Activated gamma-delta T cell treated with anti-CD3 and anti-CD28 coated beads, Interleukin-2, amount 50 U/mL, for 16 hours (primary cell): ENCODE results near the gene IPP.
"Not testable (repeated sequence)": the region's sequence is repeated elsewhere in the genome, so short reads cannot be mapped to it uniquely, and the experiment has no call there.

Experiments used
- DNase-seq: peaks from one replicate; pipeline ENCODE4 v3.0.0-alpha.2; 2020; ENCODE audit warnings: low read depth

IPP gene

GRCh38 chr1:45739641-45740156 is 10.8 kb downstream of the IPP start:
- DNase-seq: not testable (repeated sequence)

DNA sequence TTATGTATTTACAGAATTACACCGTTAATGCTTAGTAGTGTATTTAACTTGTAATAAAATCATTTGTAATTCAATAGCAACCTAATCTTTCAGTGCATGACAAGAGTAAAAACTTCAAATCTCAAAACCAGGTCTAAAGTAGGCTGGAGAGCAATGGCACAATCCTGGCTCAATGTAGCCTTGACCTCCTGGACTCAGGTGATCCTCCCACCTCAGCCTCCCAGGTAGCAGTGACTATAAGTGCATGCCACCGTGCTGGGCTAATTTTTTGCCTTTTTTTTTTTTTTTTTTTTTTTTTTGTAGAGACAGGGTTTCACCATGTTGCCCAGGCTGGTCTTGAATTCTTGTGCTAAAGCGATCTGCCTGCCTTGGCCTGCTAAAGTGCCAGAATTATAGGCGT is 11.3 kb downstream of the IPP start:
- DNase-seq: no peak

DNA sequence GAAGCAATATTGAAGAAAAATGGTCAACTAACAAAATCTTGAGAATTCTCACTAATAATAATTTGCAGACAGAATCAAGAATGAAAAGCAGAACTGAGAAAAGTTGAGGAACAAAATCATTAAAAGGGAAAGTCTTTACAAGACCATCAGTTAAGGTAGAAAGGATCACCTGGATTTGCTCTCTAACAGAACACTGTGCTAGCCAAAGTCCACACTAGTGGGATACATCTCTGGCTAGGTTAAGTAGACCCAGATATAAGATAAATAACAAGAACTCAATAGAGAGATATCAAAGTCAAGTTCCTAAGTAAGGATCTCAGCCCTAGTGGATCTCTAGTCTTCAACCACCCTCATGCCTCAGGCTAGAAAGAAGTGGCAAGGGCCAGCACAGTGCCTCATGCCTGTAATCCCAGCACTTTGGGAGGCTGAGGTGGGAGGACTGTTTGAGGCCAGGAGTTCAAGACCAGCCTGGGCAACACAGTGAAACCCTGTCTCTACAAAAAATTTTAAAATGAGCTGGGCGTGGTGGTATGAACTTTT is 19.6 kb downstream of the IPP start:
- DNase-seq: no peak

DNA sequence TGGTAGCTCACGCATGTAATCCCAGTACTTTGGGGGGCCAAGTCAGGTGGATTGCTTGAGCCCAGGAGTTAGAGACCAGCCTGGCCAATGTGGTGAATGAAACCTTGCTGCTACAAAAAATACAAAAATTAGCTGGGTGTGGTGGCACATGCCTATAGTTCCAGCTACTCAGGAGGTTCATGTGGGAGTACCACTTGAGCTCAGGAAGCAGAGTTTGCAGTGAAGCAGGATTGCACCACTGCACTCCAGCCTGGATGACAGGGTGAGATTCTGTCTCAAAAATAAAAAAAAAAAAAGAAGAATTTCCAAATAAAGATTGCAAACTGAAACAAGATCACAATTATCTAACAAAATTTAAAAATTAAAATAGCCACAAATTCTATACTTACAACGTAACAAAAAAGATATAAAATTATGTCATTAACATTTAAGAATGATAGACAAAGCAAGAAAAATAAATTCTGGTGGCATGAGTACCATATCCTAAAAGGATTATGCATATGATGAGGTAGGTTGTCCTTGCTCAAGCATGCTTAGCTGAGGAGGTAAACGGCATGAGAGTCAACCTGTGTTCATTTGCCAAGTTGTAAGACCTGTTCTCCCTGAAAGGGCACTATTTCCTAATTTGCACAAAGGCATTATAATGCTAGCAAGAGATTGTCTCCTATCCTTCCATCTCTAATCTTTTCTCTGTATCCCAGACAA is 20.2 kb downstream of the IPP start:
- no peak for DNase-seq

- not testable (repeated sequence) for DNase-seq
These were observed 24.4 kb downstream of the IPP start for GRCh38 chr1:45726007-45726406.

DNA sequence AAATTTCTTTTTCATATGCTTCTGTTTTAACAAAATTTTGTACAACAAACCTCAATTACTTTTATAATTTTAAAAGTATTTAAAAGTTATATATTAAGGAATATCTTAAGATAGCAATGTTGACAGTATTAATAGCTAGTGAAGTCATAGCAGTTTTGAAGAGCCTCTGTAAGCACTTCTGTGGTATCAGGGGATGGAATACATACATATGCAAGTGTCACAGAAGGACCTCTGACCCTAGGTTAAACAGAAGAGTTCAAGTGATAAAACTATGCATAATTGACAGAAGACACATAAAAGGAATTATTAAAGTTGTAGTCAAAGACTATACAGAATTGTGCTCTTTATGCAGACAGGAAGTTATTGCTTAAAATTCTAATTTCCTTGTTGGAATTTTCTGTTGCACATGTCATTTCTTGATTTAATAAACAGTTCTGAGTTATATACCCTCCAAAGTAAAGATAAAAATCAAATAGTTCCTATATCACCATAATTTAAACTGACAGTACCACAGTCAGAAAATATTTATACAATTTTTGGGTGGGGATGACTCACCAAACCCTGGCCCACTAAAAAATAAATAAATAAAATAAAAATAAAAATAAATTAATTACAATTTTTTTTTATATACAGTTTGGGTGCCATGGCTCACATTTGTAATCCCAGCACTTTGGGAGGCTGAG is 27.1 kb downstream of the IPP start:
- DNase-seq: no peak

DNA sequence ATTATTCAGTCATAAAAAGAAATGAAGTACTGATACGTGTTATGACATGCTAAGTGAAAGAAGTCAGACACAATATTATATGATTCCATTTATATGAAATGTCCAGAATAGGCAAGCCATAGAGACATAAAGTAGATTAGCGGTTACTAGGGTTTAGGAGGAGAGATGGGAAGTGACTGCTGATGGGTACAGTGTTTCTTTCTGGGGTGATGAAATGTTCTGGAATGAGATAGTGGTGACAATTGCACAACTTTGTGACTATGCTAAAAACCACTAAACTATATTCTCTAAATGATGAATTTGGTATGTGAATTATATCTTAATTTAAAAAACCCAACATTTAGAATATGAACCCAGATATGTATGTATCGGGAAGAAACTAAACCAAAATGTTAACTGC is 27.6 kb downstream of the IPP start:
- DNase-seq: no peak

- no peak for DNase-seq
These were observed 29.2 kb downstream of the IPP start for GRCh38 chr1:45721207-45721606.

DNA sequence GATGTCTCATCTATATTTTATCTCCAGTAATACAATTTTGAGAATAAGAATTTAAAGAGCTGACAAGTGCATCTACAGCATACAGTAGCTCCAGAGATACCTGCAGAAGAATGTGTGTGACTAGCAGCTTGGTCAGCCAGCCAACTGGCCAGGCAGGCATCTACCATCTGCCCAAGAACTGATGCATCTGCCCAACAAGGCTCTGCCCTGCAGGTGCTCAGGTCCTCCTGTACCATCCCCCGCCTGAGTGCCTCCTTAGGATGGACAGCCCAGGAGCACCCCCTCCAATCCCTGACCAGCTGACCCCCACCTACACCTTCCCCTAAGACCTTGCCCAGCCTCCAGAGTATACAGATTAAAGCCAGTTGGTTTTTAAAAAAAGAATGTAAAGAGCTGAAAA is 32.2 kb downstream of the IPP start:
- no peak for DNase-seq

- DNase-seq: not testable (repeated sequence)
These were observed 33.1 kb downstream of the IPP start for GRCh38 chr1:45717386-45717785.

GRCh38 chr1:45716700-45717099 is 33.8 kb downstream of the IPP start:
- no peak for DNase-seq

- DNase-seq: no peak
These were observed 36.7 kb downstream of the IPP start for GRCh38 chr1:45713711-45714110.

DNA sequence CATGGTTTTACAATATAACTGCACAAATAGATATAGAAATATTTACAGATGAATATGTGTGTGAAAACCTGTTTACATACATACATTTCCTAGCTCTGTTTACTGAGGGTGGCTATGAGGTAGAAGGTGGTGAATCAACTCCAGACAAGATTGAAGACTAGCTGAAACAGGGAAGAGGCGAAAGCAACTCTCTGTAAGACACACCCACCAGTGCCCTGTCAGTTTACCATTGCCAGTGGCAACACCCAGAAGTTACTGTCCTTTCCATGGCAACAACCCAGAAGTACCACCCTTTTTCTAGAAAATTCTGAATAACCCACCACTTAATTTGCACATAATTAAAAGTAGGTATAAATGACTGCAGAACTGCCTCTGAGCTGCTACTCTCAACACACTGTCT is 45.8 kb downstream of the IPP start:
- no peak for DNase-seq

- no peak for DNase-seq
These were observed 55.6 kb downstream of the IPP start for GRCh38 chr1:45694823-45695222.

- DNase-seq: not testable (repeated sequence)
These were observed 56.6 kb downstream of the IPP start for GRCh38 chr1:45693811-45694210.

GRCh38 chr1:45687754-45688740 is 62.4 kb downstream of the IPP start, which contains the start of gene TMEM69:
Gene TMEM69 (plus strand): TSS chr1:45688181. CDS start chr1:45691069, 2,888 bp downstream.
- peak; percentile 71 for DNase-seq

- DNase-seq: peak; percentile 93
These were observed 63.3 kb downstream of the IPP start for GRCh38 chr1:45687014-45687753.

- peak; percentile 97 for DNase-seq
These were observed 64.0 kb downstream of the IPP start, which contains the start of gene GPBP1L1 for GRCh38 chr1:45686288-45687013. Gene GPBP1L1 (minus strand): TSS chr1:45686533. CDS start chr1:45659087, 27,446 bp downstream.

DNA sequence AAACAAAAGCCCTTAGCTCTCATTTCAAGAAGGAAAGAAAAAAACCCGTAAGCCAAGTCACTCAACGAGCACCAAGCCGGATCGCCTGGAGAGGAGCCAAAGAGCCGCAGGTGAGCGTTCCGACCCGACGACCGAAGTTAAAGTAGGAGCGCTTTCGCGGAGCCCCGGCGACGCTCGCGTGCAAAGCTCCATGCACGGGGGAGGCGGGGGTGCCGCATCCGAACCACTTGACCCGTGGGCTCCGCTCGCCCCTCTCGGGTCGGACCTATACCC is 64.5 kb downstream of the IPP start:
- DNase-seq: peak; percentile 57

- no peak for DNase-seq
These were observed 65.0 kb downstream of the IPP start for GRCh38 chr1:45685308-45686014.
